H1 (cell line): ENCODE results near the gene ZFYVE19. TPM values are rescaled to one million over a fixed set of nuclear protein-coding genes. Genes with fewer than 3 reads are reported as not detected.

Experiments
- ATF2 ChIP-seq: IDR thresholded peaks from 2 replicates; pipeline ENCODE4 v1.6.1; 2012; ENCODE audit warnings: low read length, inconsistent platforms
- ATF3 ChIP-seq: IDR thresholded peaks from 2 replicates; pipeline ENCODE4 v1.6.1; 2011; ENCODE audit warnings: low read depth, mild to moderate bottlenecking, low read length; ENCODE audit not compliant: insufficient read depth
- CTCF ChIP-seq, 3 experiments: IDR thresholded peaks; 1 replicate in 2 of 3; 2 replicates in 1 of 3; pipeline versions ENCODE4 v1.5.1 to v1.6.1; 2011; ENCODE audit warnings: low read length in 3 of 3, mild to moderate bottlenecking in 3 of 3, inconsistent platforms in 2 of 3, low read depth in 1 of 3, moderate library complexity in 1 of 3; ENCODE audit not compliant: insufficient read depth in 1 of 3; ENCODE audit errors: control extremely low read depth in 1 of 3
- EP300 ChIP-seq, 2 experiments: IDR thresholded peaks; 1 replicate in 1 of 2; 2 replicates in 1 of 2; pipeline ENCODE4 v1.6.1; 2011 to 2012; ENCODE audit warnings: low read depth in 2 of 2, low read length in 2 of 2, mild to moderate bottlenecking in 2 of 2, borderline replicate concordance in 1 of 2, inconsistent platforms in 1 of 2, moderate library complexity in 1 of 2
- EZH2 ChIP-seq: fragments of 200-600 bp; sonication (generic); IDR thresholded peaks from 2 replicates; pipeline ENCODE4 v1.7.1; 2012; ENCODE audit warnings: low read depth, mild to moderate bottlenecking, moderate library complexity, low read length, inconsistent platforms; ENCODE audit not compliant: severe bottlenecking
- HDAC2 ChIP-seq, 2 experiments: fragments of 300-600 bp in 1 of 2; sonication (generic) in 1 of 2; IDR thresholded peaks; 2 replicates each; pipeline ENCODE4 v1.6.1; 2011 to 2012; ENCODE audit warnings: low read depth in 2 of 2, low read length in 2 of 2, mild to moderate bottlenecking in 2 of 2, moderate library complexity in 2 of 2, borderline replicate concordance in 1 of 2, inconsistent platforms in 1 of 2
- JUN ChIP-seq: IDR thresholded peaks from 2 replicates; pipeline ENCODE4 v1.6.1; 2011; ENCODE audit warnings: low read depth, mild to moderate bottlenecking, improper control_type of control experiment, low read length
- TEAD4 ChIP-seq: IDR thresholded peaks from 2 replicates; pipeline ENCODE4 v1.6.1; 2012; ENCODE audit warnings: low read depth, low read length, inconsistent platforms, mixed read lengths
- polyA plus RNA-seq, 7 experiments: library from polyadenylated mRNA; depleted of rRNA in 3 of 7; stranded (reverse) in 5 of 7; unstranded in 2 of 7; fragments of >200 nt in 5 of 7; fragments of 200-250 nt in 2 of 7; gene quantifications; 1 replicate in 5 of 7; 2 replicates in 1 of 7; 4 replicates in 1 of 7; pipeline versions ENCODE4 v1.2.1 to v1.2.3, GENCODE V29; 2011 to 2013; ENCODE audit warnings: missing spikeins in 2 of 7, mixed read lengths in 2 of 7
- total RNA-seq: library from RNA; stranded (reverse); fragmentation: NEBNext Ultra II Directional; extraction: Animal tissue kit (Norgen Biotek cat#: 25700); gene quantifications from 2 replicates; pipeline ENCODE4 v1.2.1, GENCODE V29; 2021

The ZFYVE19 gene
- total and polyA plus RNA-seq, 2 of the 8 experiments (the other 6 are each of a cell fraction or from before 2014, with no cell fraction given): 11.2 to 21.8 TPM

- TF ChIP-seq HDAC2 (IDR thresholded peaks at IDR 0.05; ENCODE audit: borderline replicate concordance in 1 of 2, low read depth in 2 of 2, low read length in 2 of 2) (no peak), EZH2 (no peak), CTCF (IDR thresholded peaks at IDR 0.05; ENCODE audit: control extremely low read depth in 1 of 3, insufficient read depth in 1 of 3, low read depth in 1 of 3, low read length in 3 of 3) (no peak), ATF3 (no peak), ATF2 (no peak), JUN (0 out of 2 replicates have a peak, but pooled peaks have one; percentile 36), EP300 (IDR thresholded peaks at IDR 0.05; ENCODE audit: borderline replicate concordance in 1 of 2, low read depth in 2 of 2, low read length in 2 of 2) (no peak), TEAD4 (0 out of 2 replicates have a peak, but pooled peaks have one; percentile 36)
Observed at GRCh38 chr15:40845511-40846284, 38.8 kb downstream of the ZFYVE19 start (continued).
